Suprapubic skin (tissue), 4 donors: Measurements from ENCODE around the gene ZNF521. TPM values are rescaled to one million over a fixed set of nuclear protein-coding genes. Genes with fewer than 3 reads are reported as not detected.
"Not testable (repeated sequence)": the region's sequence is repeated elsewhere in the genome, so short reads cannot be mapped to it uniquely, and the experiment has no call there.

Source experiments
- DNase-seq, 2 donors: peaks; one replicate each; pipeline ENCODE4 v3.0.0-alpha.2; 2019; ENCODE audit warnings: low spot score in 2 of 2
- H3K27ac ChIP-seq: fragments of 200-600 bp; sonication (generic); one replicate; pipeline ENCODE4 v1.5.1; 2019
- H3K27me3 ChIP-seq: fragments of 200-600 bp; sonication (generic); one replicate; pipeline ENCODE4 v1.5.1; 2019
- H3K36me3 ChIP-seq: fragments of 200-600 bp; sonication (generic); one replicate; pipeline ENCODE4 v1.5.1; 2019
- H3K4me1 ChIP-seq: fragments of 200-600 bp; sonication (generic); one replicate; pipeline ENCODE4 v1.5.1; 2019
- H3K4me3 ChIP-seq: fragments of 200-600 bp; sonication (generic); one replicate; pipeline ENCODE4 v1.5.1; 2019; ENCODE audit warnings: mild to moderate bottlenecking
- H3K9me3 ChIP-seq: fragments of 200-600 bp; sonication (generic); one replicate; pipeline ENCODE4 v1.5.1; 2019
- EP300 ChIP-seq: sonication (generic); formaldehyde crosslinking; IDR thresholded peaks from one replicate; pipeline ENCODE4 v1.6.1; 2017; ENCODE audit warnings: antibody characterized with exemption
- POLR2A ChIP-seq, 2 donors: fragments of 450-650 bp; IDR thresholded peaks; one replicate each; pipeline ENCODE4 v1.6.1; 2017; ENCODE audit warnings: antibody characterized with exemption in 2 of 2, mild to moderate bottlenecking in 2 of 2, moderate library complexity in 2 of 2
- POLR2AphosphoS5 ChIP-seq, 3 donors: sonication (generic); formaldehyde crosslinking; IDR thresholded peaks; one replicate each; pipeline ENCODE4 v1.6.1; 2017; ENCODE audit warnings: antibody characterized with exemption in 3 of 3
- WGBS: methylation state at CpG from one replicate; pipeline ENCODE4 v1.1.5; 2018; 5-methylcytosine and 5-hydroxymethylcytosine counted together
- total RNA-seq, 4 donors: library from RNA; depleted of rRNA; stranded (reverse); fragments of >200 nt; gene quantifications; one replicate each; pipeline ENCODE4 v1.1.0, GENCODE V29; 2016
- TF ChIP-seq, protein P1 (sequence below), 2 donors: fragments of 200-600 bp in 1 of 2; fragments of 450-650 bp in 1 of 2; sonication (generic) in 1 of 2; IDR thresholded peaks; one replicate each; pipeline ENCODE4 v1.5.1; 2016 to 2019; ENCODE audit warnings: antibody characterized with exemption in 2 of 2, mild to moderate bottlenecking in 1 of 2, moderate library complexity in 1 of 2

ZNF521 gene
- total RNA-seq, 4 donors from 2014 or later: 6.4 to 13.2 (median 10.1) TPM

DNA sequence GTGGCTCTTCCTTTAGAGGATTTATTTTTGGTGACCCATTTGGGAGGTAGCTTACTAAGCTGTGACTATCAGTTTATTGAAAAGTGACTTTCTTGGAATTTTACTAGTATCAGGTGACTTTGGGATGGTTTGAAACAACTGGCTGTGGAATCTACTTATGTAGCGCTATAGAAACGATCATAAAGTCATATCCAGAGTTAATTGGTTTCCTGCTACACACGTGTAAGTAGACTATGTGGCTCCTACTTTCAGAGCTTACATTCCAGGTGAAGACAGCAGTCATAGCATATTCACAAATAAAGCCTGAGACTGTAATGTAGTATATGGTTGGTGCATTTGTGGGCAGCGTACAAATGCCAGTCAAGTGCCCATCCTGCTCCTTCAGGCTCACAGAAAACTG, 308.9 kb downstream of the ZNF521 start:
- H3K4me3 ChIP-seq: no peak overlapping the region
- TF ChIP-seq, protein P1, sequence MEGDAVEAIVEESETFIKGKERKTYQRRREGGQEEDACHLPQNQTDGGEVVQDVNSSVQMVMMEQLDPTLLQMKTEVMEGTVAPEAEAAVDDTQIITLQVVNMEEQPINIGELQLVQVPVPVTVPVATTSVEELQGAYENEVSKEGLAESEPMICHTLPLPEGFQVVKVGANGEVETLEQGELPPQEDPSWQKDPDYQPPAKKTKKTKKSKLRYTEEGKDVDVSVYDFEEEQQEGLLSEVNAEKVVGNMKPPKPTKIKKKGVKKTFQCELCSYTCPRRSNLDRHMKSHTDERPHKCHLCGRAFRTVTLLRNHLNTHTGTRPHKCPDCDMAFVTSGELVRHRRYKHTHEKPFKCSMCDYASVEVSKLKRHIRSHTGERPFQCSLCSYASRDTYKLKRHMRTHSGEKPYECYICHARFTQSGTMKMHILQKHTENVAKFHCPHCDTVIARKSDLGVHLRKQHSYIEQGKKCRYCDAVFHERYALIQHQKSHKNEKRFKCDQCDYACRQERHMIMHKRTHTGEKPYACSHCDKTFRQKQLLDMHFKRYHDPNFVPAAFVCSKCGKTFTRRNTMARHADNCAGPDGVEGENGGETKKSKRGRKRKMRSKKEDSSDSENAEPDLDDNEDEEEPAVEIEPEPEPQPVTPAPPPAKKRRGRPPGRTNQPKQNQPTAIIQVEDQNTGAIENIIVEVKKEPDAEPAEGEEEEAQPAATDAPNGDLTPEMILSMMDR (IDR thresholded peaks at IDR 0.05): no peak
- no peaks in the 10 kb centered on the region for H3K36me3 ChIP-seq
- no peaks in the 10 kb centered on the region for H3K4me1 ChIP-seq
- H3K27me3 ChIP-seq: no peaks in the 10 kb centered on the region
- DNase-seq: no peak
- WGBS: 84% methylated on average over 4 of the region's 4 CpGs
- no peaks in the 10 kb centered on the region for H3K9me3 ChIP-seq
- no peak overlapping the region for H3K27ac ChIP-seq

DNA sequence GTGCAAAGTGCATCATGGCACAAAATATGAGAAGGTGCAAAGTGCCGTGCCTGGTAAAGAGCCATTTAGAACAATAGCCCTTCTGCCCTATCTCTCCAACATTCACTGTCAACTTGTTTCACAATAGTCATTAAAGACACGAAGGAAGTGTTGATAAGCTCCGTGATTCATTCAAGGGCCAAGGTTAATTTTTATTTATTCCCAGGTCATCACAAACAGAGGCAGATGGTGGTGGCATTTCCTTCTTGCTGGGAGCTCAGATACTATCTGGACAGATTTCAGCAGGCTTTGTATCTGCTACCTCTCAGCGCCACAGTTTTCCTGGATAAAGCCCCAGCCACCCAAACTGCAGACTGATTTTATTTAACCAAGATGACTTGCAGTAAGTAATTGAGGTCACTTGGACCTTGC, 309.3 kb downstream of the ZNF521 start:
- Histone ChIP-seq H3K27ac (no peak overlapping the region), H3K36me3 (no peaks in the 10 kb centered on the region), H3K27me3 (no peaks in the 10 kb centered on the region), H3K9me3 (no peaks in the 10 kb centered on the region), H3K4me1 (no peaks in the 10 kb centered on the region), H3K4me3 (no peak overlapping the region)
- WGBS: 61% methylated on average over 4 of the region's 4 CpGs
- no peak for DNase-seq
- no peak for TF ChIP-seq EP300
- TF ChIP-seq POLR2AphosphoS5 (IDR thresholded peaks at IDR 0.05): no peak
- no peak for TF ChIP-seq POLR2A (IDR thresholded peaks at IDR 0.05)
- TF ChIP-seq, protein P1 (IDR thresholded peaks at IDR 0.05): no peak

DNA sequence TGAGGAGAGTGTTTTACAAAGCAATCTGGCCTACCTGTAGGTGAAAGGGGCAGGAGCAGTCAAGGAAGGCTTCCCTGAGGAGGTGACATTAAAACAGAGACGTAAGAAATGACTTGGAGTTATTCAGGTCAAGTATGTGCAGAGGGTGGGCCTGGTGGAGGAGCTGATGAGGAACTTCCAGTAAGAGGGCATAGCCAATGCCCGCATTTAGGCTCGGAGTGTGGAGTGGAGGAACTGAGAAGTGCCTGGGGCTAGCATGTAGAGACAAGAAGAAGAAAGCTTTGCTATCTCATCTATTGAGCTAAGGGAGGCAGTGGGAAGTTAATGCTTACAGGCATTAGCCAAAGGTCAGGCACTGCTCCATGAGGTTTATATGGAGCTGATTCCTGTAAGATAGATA, 312.2 kb downstream of the ZNF521 start:
- no peak for DNase-seq
- H3K27ac ChIP-seq: no peak overlapping the region
- TF ChIP-seq, protein P1 (IDR thresholded peaks at IDR 0.05): no peak
- TF ChIP-seq POLR2AphosphoS5 (IDR thresholded peaks at IDR 0.05) (no peak), EP300 (no peak), POLR2A (IDR thresholded peaks at IDR 0.05) (no peak)
- H3K4me1 ChIP-seq: no peaks in the 10 kb centered on the region
- 95% methylated on average over 3 of the region's 3 CpGs for WGBS
- no peaks in the 10 kb centered on the region for H3K9me3 ChIP-seq
- H3K36me3 ChIP-seq: no peaks in the 10 kb centered on the region
- H3K4me3 ChIP-seq: no peak overlapping the region
- no peaks in the 10 kb centered on the region for H3K27me3 ChIP-seq

DNA sequence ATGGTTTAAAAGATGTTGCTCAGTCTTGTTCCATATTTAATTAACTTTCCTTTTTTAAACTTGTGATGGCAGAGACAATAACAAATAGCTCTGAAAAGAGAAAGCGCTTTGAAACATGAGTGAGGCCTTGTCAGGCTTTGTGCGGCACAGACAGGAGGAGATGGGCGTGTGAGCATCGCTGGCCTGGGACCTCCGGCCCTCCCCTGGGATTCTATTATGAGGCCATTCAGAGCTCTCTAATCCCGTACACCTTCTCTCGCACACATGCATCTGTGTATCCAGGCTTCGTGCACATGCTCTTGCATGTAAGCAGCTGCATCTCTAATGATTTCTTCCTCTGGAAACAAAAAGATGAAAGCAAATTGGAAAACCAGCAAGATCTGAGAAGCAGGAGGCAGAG, 313.7 kb downstream of the ZNF521 start:
- no peak overlapping the region for H3K4me3 ChIP-seq
- H3K9me3 ChIP-seq: no peaks in the 10 kb centered on the region
- H3K27me3 ChIP-seq: no peaks in the 10 kb centered on the region
- no peaks in the 10 kb centered on the region for H3K36me3 ChIP-seq
- no peak overlapping the region for H3K27ac ChIP-seq
- TF ChIP-seq POLR2A (IDR thresholded peaks at IDR 0.05) (no peak), EP300 (no peak), POLR2AphosphoS5 (IDR thresholded peaks at IDR 0.05) (no peak)
- TF ChIP-seq, protein P1 (IDR thresholded peaks at IDR 0.05): no peak
- no peak for DNase-seq
- H3K4me1 ChIP-seq: no peaks in the 10 kb centered on the region
- 82% methylated on average over 8 of the region's 8 CpGs for WGBS

DNA sequence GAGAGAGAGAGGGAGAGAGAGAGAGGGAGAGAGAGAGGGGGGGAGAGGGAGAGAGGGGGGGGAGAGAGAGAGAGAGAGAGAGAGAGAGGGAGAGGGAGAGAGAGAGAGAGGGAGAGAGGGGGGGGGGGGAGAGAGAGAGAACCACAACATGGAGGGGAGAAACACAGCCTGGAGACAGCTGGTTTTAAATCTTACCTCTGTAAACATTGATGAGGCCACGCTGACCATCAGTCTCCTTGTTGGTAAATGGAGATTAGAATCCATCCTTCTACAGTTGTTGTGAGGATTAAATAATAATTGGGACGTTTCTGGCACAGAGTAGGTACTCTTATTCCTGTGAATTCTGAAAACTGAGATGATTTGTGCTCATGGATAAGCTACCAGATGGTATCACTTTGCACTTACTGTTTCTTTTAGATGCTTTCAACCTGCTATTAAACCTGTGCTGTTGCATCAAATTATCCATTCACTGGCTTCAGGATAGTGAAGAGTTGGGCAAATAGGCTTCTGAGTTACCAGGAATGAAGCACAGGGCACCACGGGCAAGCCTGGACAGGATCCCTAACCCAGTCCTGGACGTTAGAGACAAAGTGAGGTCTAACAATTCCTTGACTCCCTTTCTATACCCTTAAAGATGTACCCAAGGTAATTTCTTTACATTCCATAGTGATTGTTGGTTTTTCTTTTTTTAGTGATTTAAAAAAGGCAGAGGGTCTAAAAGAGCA, 318.1 kb downstream of the ZNF521 start:
- WGBS: 57% methylated on average over 4 of the region's 4 CpGs
- no peak for DNase-seq
- TF ChIP-seq, protein P1 (IDR thresholded peaks at IDR 0.05): no peak
- TF ChIP-seq POLR2A (IDR thresholded peaks at IDR 0.05) (no peak), EP300 (no peak), POLR2AphosphoS5 (IDR thresholded peaks at IDR 0.05) (no peak)

DNA sequence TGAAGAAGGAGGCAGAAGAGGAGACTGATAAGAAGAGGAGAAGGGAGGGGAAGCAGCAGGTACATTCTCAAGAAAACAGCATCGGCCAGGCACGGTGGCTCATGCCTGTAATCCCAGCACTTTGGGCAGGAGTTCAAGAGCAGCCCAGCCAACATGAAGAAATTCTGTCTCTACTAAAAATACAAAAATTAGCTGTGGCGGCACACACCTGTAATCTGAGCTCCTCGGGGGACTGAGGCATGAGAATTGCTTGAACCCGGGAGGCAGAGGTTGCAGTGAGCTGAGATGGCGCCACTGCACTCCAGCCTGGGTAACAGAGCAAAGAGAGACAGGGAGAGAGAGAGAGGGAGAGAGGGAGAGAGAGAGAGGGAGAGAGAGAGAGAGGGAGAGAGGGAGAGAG, 318.8 kb downstream of the ZNF521 start:
- H3K27me3 ChIP-seq, H3K4me1 ChIP-seq, DNase-seq, H3K36me3 ChIP-seq, H3K9me3 ChIP-seq, H3K4me3 ChIP-seq, H3K27ac ChIP-seq: not testable (repeated sequence)
- WGBS: 33% methylated on average over 6 of the region's 6 CpGs

More for the DNA sequence above, 318.1 kb downstream of the ZNF521 start:
- Histone ChIP-seq H3K36me3 (no peaks in the 10 kb centered on the region), H3K4me3 (no peak overlapping the region), H3K27me3 (no peaks in the 10 kb centered on the region), H3K9me3 (no peaks in the 10 kb centered on the region), H3K27ac (no peak overlapping the region), H3K4me1 (no peaks in the 10 kb centered on the region)
